Fibroblast of pulmonary artery (primary cell): ENCODE data around the gene BABAM2.

Experiments
- DNase-seq: peaks from one replicate; pipeline ENCODE4 v3.0.0-alpha.2; 2010; ENCODE audit warnings: low read depth
- H3K4me3 ChIP-seq: replicated peaks from 2 replicates; pipeline ENCODE4 v1.5.1; 2011; ENCODE audit warnings: low read depth, mild to moderate bottlenecking, control low read depth, low read length, moderate library complexity
- CTCF ChIP-seq: IDR thresholded peaks from 2 replicates; pipeline ENCODE4 v1.5.1; 2011; ENCODE audit warnings: mild to moderate bottlenecking, control low read depth, low read length, inconsistent platforms; ENCODE audit errors: missing control alignments

The BABAM2 gene

DNA sequence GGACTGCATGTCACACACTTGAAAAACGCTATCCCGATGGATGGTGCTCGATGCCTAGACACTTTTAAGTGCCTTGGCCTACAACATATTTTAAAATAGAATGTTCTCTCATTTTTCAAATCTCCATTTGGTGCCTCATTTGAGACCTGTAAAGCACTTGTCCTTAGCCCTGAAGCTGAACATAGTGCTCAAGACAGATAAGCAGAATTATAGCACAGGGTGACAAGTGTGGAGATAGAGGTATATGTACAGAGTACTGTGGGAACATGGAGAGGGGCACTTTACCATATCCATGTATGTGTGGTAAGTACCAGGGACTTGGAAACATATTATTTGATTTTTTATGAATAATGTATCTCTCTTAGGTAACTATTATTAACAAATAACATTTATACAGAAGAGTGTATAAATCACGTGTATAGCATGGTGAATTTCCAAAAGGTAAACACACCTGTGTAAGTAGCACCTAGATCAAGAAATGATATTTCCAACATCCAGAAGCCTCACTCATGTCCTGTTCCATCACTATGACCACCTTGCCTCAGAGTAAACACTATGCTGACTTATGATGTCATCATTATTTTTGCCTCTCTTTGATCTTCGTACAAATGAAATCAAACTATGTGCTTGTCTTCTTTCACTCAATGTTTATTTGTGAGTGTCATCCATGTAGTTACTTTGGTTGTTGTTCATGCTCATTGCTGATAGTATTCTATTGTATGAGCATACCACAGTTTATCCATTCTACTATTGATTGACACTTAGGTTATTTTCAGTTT lies 103.6 kb downstream of the BABAM2 start:
- no peak for DNase-seq
- no peak for TF ChIP-seq CTCF
- no peak overlapping the region for H3K4me3 ChIP-seq

- TF ChIP-seq CTCF, result no peak
- DNase-seq, result no peak
- H3K4me3 ChIP-seq, result no peak overlapping the region
Measured at GRCh38 chr2:27996156-27996922, 105.8 kb downstream of the BABAM2 start.

GRCh38 chr2:28000287-28000686 lies 109.8 kb downstream of the BABAM2 start:
- TF ChIP-seq CTCF, result no peak
- DNase-seq, result no peak
- no peak overlapping the region for H3K4me3 ChIP-seq

- TF ChIP-seq CTCF, result no peak
- no peak overlapping the region for H3K4me3 ChIP-seq
- no peak for DNase-seq
Measured at GRCh38 chr2:28002181-28002580, 111.7 kb downstream of the BABAM2 start.

DNA sequence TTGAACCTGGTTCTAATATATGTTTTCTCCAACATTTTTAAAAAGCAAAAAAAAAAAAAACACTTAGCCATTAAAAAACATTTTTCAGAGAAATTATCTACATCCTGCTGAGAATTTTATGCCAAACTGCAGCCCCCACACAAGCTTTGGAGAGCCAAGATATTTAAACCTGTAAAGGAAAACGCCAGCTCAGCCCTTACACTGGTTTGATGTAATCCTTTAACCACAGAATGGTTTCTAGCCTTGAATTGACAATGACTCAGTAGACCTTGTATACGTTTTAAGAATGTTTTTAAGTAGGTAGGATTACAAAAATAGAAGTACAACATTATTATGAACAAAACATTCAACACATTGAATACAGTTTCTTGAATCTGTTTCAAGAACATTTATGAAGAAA lies 113.6 kb downstream of the BABAM2 start:
- peak; percentile 90 for DNase-seq
- H3K4me3 ChIP-seq, result no peak overlapping the region
- TF ChIP-seq CTCF, result no peak

DNA sequence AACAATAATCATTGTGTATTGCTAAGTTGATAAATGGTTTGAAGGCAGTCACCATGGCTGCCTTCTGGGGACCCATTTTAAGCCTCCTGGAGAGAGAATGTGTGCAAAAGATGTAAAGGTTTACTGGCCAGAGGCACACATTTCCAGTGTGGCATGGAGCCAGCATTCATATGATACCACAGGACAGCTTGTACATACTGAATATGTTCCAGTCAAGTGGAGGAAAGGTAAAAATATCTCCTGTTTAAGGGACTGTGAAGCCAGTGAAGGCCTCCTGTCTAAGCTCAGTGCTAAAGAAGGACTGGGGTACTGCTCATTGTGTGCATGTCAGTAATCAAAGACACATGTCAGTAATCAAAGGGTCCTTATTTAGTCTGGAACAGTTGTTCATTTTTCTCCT lies 119.2 kb downstream of the BABAM2 start:
- H3K4me3 ChIP-seq, result no peak overlapping the region
- TF ChIP-seq CTCF, result no peak
- peak; percentile 33 for DNase-seq
